HCT116 (cell line): ENCODE results near the gene THSD4.

Experiments
- CBX3 ChIP-seq: IDR thresholded peaks from 2 replicates; pipeline ENCODE4 v1.6.1; 2012; ENCODE audit warnings: low read depth
- EGR1 ChIP-seq: IDR thresholded peaks from 2 replicates; pipeline ENCODE4 v1.6.1; 2012; ENCODE audit warnings: low read depth
- EZH2 ChIP-seq: fragments of 200-600 bp; sonication (generic); IDR thresholded peaks from 2 replicates; pipeline ENCODE4 v1.6.1; 2017; ENCODE audit warnings: antibody characterized with exemption, mixed run types
- JUND ChIP-seq: IDR thresholded peaks from 2 replicates; pipeline ENCODE4 v1.6.1; 2012
- POLR2A ChIP-seq: IDR thresholded peaks from 2 replicates; pipeline ENCODE4 v1.7.0; 2011; ENCODE audit warnings: borderline replicate concordance; ENCODE audit not compliant: insufficient read depth, insufficient read length; ENCODE audit errors: extremely low read depth
- POLR2AphosphoS5 ChIP-seq: IDR thresholded peaks from 2 replicates; pipeline ENCODE4 v1.6.1; 2011; ENCODE audit warnings: mild to moderate bottlenecking, low read depth, low read length, moderate library complexity
- REST ChIP-seq: IDR thresholded peaks from 2 replicates; pipeline ENCODE4 v1.6.1; 2012; ENCODE audit warnings: low read depth
- SP1 ChIP-seq: IDR thresholded peaks from 2 replicates; pipeline ENCODE4 v1.6.1; 2012; ENCODE audit warnings: low read depth
- TCF7L2 ChIP-seq: IDR thresholded peaks from 2 replicates; pipeline ENCODE4 v1.7.0; 2011; ENCODE audit warnings: borderline replicate concordance, inconsistent platforms; ENCODE audit not compliant: insufficient read depth, insufficient read length; ENCODE audit errors: extremely low read depth
- ZFX ChIP-seq: fragments of 450-650 bp; IDR thresholded peaks from 2 replicates; pipeline ENCODE4 v1.6.1; 2017
- ZNF274 ChIP-seq: fragments of 200-500 bp; sonication (Bioruptor generic); IDR thresholded peaks from 2 replicates; pipeline ENCODE4 v1.6.1; 2014; ENCODE audit warnings: mild to moderate bottlenecking, low read depth, low read length, inconsistent platforms
- TF ChIP-seq, protein P1 (sequence below), 3 experiments: fragments of 200-600 bp in 1 of 3; sonication (generic) in 1 of 3; IDR thresholded peaks in 2 of 3; conservative IDR thresholded peaks in 1 of 3; 2 replicates each; pipeline ENCODE4 v1.5.1; 2012 to 2017; ENCODE audit warnings: low read depth in 2 of 3, low read length in 2 of 3, antibody characterized with exemption in 1 of 3, borderline replicate concordance in 1 of 3, control low read depth in 1 of 3, mild to moderate bottlenecking in 1 of 3, mixed read lengths in 1 of 3, mixed run types in 1 of 3, moderate library complexity in 1 of 3; ENCODE audit not compliant: insufficient read depth in 1 of 3
- TF ChIP-seq, protein P2 (sequence below): IDR thresholded peaks from 2 replicates; pipeline ENCODE4 v1.6.1; 2012
- TF ChIP-seq, protein P3 (sequence below): IDR thresholded peaks from 2 replicates; pipeline ENCODE4 v1.6.1; 2011; ENCODE audit warnings: mild to moderate bottlenecking, low read length, moderate library complexity; ENCODE audit not compliant: insufficient replicate concordance; ENCODE audit errors: extremely low read depth

DNA sequence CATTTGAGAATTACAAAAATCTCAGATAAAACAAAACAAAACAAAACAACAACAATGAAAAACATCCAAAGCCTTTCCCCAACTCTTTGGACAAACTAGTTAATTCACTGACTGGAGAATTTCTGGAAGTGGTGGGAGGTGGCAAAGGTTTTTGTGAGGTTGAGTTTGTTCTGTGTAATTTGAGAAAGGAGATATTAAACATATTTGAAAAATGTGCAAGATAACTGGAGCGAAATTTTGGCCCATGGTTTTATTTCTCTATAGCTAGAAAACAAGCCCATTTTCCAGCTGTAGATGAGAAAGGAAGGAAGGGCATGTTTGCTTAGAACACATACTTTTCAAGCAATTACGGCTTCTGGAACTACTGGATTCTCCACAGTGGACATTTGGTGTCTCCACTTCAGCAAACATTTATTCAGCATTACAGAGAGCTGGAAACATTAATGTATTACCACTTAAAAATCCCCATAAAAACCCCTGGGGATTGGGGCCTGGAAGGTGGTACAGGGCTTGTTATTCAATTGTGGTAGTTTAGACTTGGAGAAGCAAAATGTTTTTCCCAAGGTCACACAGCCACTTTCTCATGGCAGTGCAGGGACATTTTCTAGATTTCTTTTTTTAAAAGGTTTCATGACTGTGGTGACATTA, 135.8 kb downstream of the THSD4 start:
- TF ChIP-seq POLR2AphosphoS5 (no peak), ZNF274 (no peak), SP1 (no peak), POLR2A (no peak), CBX3 (no peak), JUND (no peak), REST (no peak), EZH2 (no peak), EGR1 (no peak), ZFX (no peak), TCF7L2 (no peak)
- TF ChIP-seq, protein P1, sequence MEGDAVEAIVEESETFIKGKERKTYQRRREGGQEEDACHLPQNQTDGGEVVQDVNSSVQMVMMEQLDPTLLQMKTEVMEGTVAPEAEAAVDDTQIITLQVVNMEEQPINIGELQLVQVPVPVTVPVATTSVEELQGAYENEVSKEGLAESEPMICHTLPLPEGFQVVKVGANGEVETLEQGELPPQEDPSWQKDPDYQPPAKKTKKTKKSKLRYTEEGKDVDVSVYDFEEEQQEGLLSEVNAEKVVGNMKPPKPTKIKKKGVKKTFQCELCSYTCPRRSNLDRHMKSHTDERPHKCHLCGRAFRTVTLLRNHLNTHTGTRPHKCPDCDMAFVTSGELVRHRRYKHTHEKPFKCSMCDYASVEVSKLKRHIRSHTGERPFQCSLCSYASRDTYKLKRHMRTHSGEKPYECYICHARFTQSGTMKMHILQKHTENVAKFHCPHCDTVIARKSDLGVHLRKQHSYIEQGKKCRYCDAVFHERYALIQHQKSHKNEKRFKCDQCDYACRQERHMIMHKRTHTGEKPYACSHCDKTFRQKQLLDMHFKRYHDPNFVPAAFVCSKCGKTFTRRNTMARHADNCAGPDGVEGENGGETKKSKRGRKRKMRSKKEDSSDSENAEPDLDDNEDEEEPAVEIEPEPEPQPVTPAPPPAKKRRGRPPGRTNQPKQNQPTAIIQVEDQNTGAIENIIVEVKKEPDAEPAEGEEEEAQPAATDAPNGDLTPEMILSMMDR (IDR thresholded peaks at IDR 0.05 in 2 of 3, conservative IDR thresholded peaks at IDR 0.05 in 1 of 3; ENCODE audit: borderline replicate concordance in 1 of 3, insufficient read depth in 1 of 3, low read depth in 2 of 3, low read length in 2 of 3), result no peak
- TF ChIP-seq, protein P2, sequence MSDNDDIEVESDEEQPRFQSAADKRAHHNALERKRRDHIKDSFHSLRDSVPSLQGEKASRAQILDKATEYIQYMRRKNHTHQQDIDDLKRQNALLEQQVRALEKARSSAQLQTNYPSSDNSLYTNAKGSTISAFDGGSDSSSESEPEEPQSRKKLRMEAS, result no peak
- TF ChIP-seq, protein P3, sequence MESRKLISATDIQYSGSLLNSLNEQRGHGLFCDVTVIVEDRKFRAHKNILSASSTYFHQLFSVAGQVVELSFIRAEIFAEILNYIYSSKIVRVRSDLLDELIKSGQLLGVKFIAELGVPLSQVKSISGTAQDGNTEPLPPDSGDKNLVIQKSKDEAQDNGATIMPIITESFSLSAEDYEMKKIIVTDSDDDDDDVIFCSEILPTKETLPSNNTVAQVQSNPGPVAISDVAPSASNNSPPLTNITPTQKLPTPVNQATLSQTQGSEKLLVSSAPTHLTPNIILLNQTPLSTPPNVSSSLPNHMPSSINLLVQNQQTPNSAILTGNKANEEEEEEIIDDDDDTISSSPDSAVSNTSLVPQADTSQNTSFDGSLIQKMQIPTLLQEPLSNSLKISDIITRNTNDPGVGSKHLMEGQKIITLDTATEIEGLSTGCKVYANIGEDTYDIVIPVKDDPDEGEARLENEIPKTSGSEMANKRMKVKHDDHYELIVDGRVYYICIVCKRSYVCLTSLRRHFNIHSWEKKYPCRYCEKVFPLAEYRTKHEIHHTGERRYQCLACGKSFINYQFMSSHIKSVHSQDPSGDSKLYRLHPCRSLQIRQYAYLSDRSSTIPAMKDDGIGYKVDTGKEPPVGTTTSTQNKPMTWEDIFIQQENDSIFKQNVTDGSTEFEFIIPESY, result no peak
